Heart right ventricle (tissue), 16 donors: ENCODE measurements around the gene USP5. TPM values are rescaled to one million over a fixed set of nuclear protein-coding genes. Genes with fewer than 3 reads are reported as not detected.
"Not testable (repeated sequence)": the region's sequence is repeated elsewhere in the genome, so short reads cannot be mapped to it uniquely, and the experiment has no call there.

Source experiments
- ATAC-seq, 8 donors: fragments of 200-7000 bp; cut with Tn5 transposase; one replicate each; pipeline ENCODE4 v1.9.1; 2020; ENCODE audit warnings: mild to moderate bottlenecking in 8 of 8, moderate library complexity in 8 of 8, moderate number of reproducible peaks in 1 of 8
- DNase-seq, 2 donors: peaks; one replicate each; pipeline ENCODE4 v3.0.0-alpha.2; 2020
- H3K27ac ChIP-seq, 10 donors: fragments of 200-600 bp; sonication (generic) in 2 of 10; one replicate each; pipeline versions ENCODE4 v1.5.0 to v1.8.0; 2020 to 2022; ENCODE audit warnings: mild to moderate bottlenecking in 3 of 10
- H3K27me3 ChIP-seq, 7 donors: fragments of 200-600 bp; one replicate each; pipeline ENCODE4 v1.8.0; 2021 to 2022; ENCODE audit warnings: mild to moderate bottlenecking in 2 of 7
- H3K36me3 ChIP-seq, 9 donors: fragments of 200-600 bp; sonication (generic) in 1 of 9; one replicate each; pipeline versions ENCODE4 v1.5.0 to v1.8.0; 2020 to 2022; ENCODE audit warnings: mild to moderate bottlenecking in 2 of 9
- H3K4me1 ChIP-seq, 9 donors: fragments of 200-600 bp; sonication (generic) in 1 of 9; one replicate each; pipeline versions ENCODE4 v1.5.0 to v1.8.0; 2020 to 2022; ENCODE audit warnings: mild to moderate bottlenecking in 4 of 9
- H3K4me3 ChIP-seq, 10 donors: fragments of 200-600 bp; sonication (generic) in 2 of 10; one replicate each; pipeline versions ENCODE4 v1.5.0 to v1.8.0; 2020 to 2022; ENCODE audit warnings: mild to moderate bottlenecking in 7 of 10, moderate library complexity in 2 of 10
- H3K9me3 ChIP-seq, 11 donors: fragments of 200-600 bp in 10 of 11; sonication (generic) in 2 of 11; one replicate each; pipeline versions ENCODE4 v1.5.0 to v1.8.0; 2013 to 2022; ENCODE audit warnings: mild to moderate bottlenecking in 2 of 11, control low read depth in 1 of 11, moderate library complexity in 1 of 11
- WGBS, 2 donors: extraction: QIAGEN DNeasy Blood & Tissue Kit; methylation state at CpG; one replicate each; pipeline ENCODE4 v1.1.7; 2013; ENCODE audit warnings: inconsistent platforms in 1 of 2; 5-methylcytosine and 5-hydroxymethylcytosine counted together
- intact Hi-C, 10 donors: fragments of 100-400 bp; cut with DNase I; formaldehyde crosslinking; loops; one replicate each; pipeline versions ENCODE4 v1.11.1 to v1.14.2; 2022
- polyA plus RNA-seq, 2 donors: library from polyadenylated mRNA; stranded (reverse); fragments of 200-250 nt; gene quantifications; one replicate each; pipeline ENCODE4 v1.2.3, GENCODE V29; 2013
- total RNA-seq, 10 donors: library from RNA; stranded (reverse); fragmentation: NEBNext Ultra II Directional in 3 of 10; extraction: Animal tissue kit (Norgen Biotek cat#: 25700) in 3 of 10; gene quantifications; one replicate each; pipeline versions ENCODE4 v1.2.1 to v1.2.4, GENCODE V29; 2021 to 2023
- TF ChIP-seq, protein P1 (sequence below), 9 donors: fragments of 200-600 bp; sonication (generic) in 2 of 9; IDR thresholded peaks; one replicate each; pipeline versions ENCODE4 v1.5.0 to v1.8.0; 2021 to 2022; ENCODE audit warnings: antibody characterized with exemption in 9 of 9, mild to moderate bottlenecking in 5 of 9, moderate library complexity in 1 of 9
- donor health status: Arrhythmogenic right ventricular cardiomyopathy.
- donor health status: ischemic (EF 13 %, LVEDD 7.1; RV severe dilation, severe dysfunction).
- donor health status: healthy with polysubstance abuse.
- donor health status: DM: no; HTN: yes; CAD: no.
- donor health status: DM: no; HTN: no; CAD: no.
- donor health status: ischemic (EF 25% LVEDD 6.9; RV normal size, moderate dysfunction).
- donor health status: ischemic (EF 25% LVEDD 5.7; RV mildly dilated, moderate dysfunction).
- donor health status: healthy.
- donor health status: DM: yes; HTN: yes; CAD: no.
- donor health status: Ischemic cardiomyopathy.
- donor health status: ischemic (EF 35%, LVEDD 5.7; RV mildly dilated, moderate dysfunction).
- donor health status: nonischemic (EF 11% LVEDD 7.7; RV severe dilation, severe dysfunction).
- donor health status: DM: yes; HTN: yes; CAD: no.
- donor health status: PGD.
- donor health status: ischemic (EF 29% LVEDD 5.4; RV normal size, mild dysfunction).
- donor health status: nonischemic (EF 23%, LVEDD 6.1; RV moderate dilation, normal function).

Gene USP5
- total and polyA plus RNA-seq, 12 donors, result 17.6 to 95.5 (median 73.0) TPM

DNA sequence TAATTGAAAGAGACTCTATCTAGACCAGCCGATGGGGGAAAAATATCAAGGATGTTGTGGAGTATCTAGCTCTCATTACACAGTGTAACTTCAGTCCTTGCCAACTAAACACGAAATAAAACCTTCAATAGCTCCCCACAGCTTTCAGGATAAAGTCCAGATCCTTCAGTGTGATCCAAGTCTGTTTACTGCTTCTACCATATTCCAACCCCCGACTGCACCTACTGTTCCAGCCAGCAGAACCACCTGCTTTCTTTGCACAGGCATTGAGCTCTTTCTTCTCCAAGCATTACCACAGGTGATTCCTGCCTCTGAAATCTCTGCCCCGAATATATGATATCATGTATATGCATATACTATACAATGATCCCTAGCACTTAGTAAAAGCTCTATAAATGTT is 50.5 kb downstream of the USP5 start:
- TF ChIP-seq, protein P1, sequence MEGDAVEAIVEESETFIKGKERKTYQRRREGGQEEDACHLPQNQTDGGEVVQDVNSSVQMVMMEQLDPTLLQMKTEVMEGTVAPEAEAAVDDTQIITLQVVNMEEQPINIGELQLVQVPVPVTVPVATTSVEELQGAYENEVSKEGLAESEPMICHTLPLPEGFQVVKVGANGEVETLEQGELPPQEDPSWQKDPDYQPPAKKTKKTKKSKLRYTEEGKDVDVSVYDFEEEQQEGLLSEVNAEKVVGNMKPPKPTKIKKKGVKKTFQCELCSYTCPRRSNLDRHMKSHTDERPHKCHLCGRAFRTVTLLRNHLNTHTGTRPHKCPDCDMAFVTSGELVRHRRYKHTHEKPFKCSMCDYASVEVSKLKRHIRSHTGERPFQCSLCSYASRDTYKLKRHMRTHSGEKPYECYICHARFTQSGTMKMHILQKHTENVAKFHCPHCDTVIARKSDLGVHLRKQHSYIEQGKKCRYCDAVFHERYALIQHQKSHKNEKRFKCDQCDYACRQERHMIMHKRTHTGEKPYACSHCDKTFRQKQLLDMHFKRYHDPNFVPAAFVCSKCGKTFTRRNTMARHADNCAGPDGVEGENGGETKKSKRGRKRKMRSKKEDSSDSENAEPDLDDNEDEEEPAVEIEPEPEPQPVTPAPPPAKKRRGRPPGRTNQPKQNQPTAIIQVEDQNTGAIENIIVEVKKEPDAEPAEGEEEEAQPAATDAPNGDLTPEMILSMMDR (IDR thresholded peaks at IDR 0.05), result no peak
- peaks cover 0 to 12% (median 0%) of the 10 kb centered on the region in 9 donors for H3K36me3 ChIP-seq
- no peaks in the 10 kb centered on the region for H3K27me3 ChIP-seq
- H3K27ac ChIP-seq, result no peak overlapping the region
- H3K4me3 ChIP-seq, result no peak overlapping the region
- no peaks in the 10 kb centered on the region for H3K9me3 ChIP-seq
- 88 to 92% methylated on average over 4 of the region's 4 CpGs for WGBS, 2 donors
- DNase-seq (no peak), ATAC-seq (no peak)
- intact Hi-C loops, result no loop called here
- peaks cover 0 to 28% (median 11%) of the 10 kb centered on the region in 9 donors for H3K4me1 ChIP-seq

GRCh38 chr12:6903722-6904121 is 51.8 kb downstream of the USP5 start:
- H3K27ac ChIP-seq, result peak overlapping the region in 1 of 10 donors; percentile 90
- TF ChIP-seq, protein P1 (IDR thresholded peaks at IDR 0.05), result no peak
- H3K27me3 ChIP-seq, result no peaks in the 10 kb centered on the region
- H3K36me3 ChIP-seq, result peaks cover 0 to 21% (median 0%) of the 10 kb centered on the region in 9 donors
- H3K4me1 ChIP-seq, result peaks cover 0 to 28% (median 11%) of the 10 kb centered on the region in 9 donors
- DNase-seq (no peak), ATAC-seq (no peak)
- no peak overlapping the region for H3K4me3 ChIP-seq
- H3K9me3 ChIP-seq, result no peaks in the 10 kb centered on the region
- WGBS, 2 donors, result 84 to 88% methylated on average over 1 of the region's 1 CpG
- intact Hi-C loops, result no loop called here

DNA sequence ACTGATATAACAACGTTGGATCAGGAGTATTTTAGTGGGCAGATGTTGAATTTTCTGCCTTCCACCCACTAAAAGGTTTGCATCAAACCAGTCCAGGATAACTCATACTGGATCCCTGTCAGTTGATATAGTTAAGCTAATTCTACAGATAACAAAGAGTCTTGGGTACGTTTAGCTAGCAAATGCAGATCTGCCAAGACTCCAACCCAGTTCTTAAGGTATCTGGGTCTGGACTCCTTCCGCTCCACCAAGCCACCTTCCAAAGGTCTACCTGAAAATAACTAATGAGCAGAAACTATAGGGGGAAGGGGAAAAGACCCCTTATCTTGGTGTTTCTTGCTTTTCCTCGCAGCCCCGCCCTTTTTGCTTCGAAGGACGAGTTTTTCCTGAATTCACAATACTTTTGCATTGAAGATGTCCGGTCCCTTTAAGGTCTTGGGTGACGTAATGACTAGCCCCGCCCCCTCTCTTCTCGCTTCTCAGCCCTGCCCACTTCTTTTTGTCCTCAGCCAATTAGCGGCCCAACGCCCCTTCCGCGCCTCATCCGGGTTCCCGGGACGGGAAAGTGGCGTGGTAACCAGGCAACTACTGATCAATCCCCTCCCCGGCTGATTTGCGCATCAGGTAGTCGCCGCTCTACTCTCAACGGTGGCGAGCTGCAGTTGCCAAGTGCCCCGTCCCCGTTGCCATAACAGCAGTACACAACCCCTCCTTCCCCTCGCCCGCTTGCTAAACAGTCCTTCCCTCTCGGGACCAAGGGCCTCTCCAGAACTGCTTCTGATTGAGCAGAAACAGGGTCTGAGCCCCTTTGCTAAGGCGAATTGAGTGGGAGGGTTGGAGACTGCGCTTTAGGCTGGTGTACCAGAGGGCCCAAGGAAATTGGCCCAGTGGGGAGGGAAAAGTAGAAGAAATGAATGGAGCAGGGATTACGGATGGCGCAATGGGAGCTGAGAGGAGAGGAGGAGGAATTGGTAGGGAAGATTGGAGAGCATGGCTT is 52.6 kb downstream of the USP5 start, which contains the start of gene LRRC23:
Gene LRRC23 (plus strand): TSS at position 543 of the 997 bp plus-strand sequence. CDS start 812 bp downstream, outside the sequence.
- H3K4me3 ChIP-seq, result peak within 1 kb of the TSS; percentile 52 to 89 (median 76)
- whole genome bisulfite sequencing, 2 donors, result 4 to 5% methylated on average over 34 of the region's 34 CpGs
- TF ChIP-seq, protein P1 (IDR thresholded peaks at IDR 0.05), result no peak
- no peaks in the 10 kb centered on the region for H3K9me3 ChIP-seq
- no peaks in the 10 kb centered on the region for H3K27me3 ChIP-seq
- H3K36me3 ChIP-seq, result peaks cover 0 to 21% (median 0%) of the 10 kb centered on the region in 9 donors
- H3K4me1 ChIP-seq, result peaks cover 0 to 22% (median 11%) of the 10 kb centered on the region in 9 donors
- DNase-seq, result peak; percentile 93 to 98
- peak; percentile 94 to 99 (median 98) for ATAC-seq
- intact Hi-C loops, result no loop called here
- H3K27ac ChIP-seq, result peak within 1 kb of the TSS; percentile 30 to 90 (median 81)

DNA sequence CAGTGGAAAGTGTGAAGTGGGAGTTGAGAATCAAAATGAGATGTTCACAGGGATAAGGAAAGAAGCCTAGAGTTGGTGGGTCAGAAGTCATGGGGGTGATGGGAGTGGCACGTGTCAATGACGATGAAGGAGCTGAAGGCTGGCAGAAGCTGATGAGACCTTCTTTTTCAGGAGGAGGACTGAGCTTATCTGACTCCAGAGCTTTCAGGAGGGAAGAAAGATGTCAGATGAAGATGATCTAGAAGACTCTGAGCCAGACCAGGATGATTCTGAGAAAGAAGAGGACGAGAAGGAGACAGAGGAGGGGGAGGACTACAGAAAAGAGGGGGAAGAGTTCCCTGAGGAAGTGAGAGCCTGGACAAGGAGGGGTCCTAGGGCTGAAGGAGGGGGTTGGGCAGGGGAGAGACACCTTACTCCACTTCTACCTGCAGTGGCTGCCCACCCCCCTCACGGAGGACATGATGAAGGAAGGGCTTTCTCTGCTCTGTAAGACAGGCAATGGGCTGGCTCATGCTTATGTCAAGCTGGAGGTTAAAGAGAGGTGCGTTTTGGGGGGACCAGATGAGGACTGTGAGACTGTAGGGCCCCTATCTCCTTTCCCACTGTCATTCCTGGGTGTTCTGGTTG is 53.6 kb downstream of the USP5 start:
- TF ChIP-seq, protein P1 (IDR thresholded peaks at IDR 0.05), result no peak
- H3K9me3 ChIP-seq, result no peaks in the 10 kb centered on the region
- H3K27me3 ChIP-seq, result no peaks in the 10 kb centered on the region
- peaks cover 0 to 21% (median 0%) of the 10 kb centered on the region in 9 donors for H3K36me3 ChIP-seq
- ATAC-seq (peak in 1 of 8 donors; percentile 11), DNase-seq (no peak)
- intact Hi-C loops, result no loop called here
- 55 to 67% methylated on average over 5 of the region's 5 CpGs for WGBS, 2 donors
- peaks cover 0 to 16% (median 11%) of the 10 kb centered on the region in 9 donors for H3K4me1 ChIP-seq
- peak overlapping the region in 7 of 10 donors; percentile 66 to 89 (median 78) for H3K4me3 ChIP-seq
- peak overlapping the region in 6 of 10 donors; percentile 69 to 90 (median 88) for H3K27ac ChIP-seq

- DNase-seq, ATAC-seq, H3K27ac ChIP-seq, H3K4me3 ChIP-seq, H3K9me3 ChIP-seq, intact Hi-C loops: not testable (repeated sequence)
- peaks cover 0 to 21% (median 0%) of the 10 kb centered on the region in 9 donors for H3K36me3 ChIP-seq
- H3K27me3 ChIP-seq, result peaks cover 0 to 12% (median 0%) of the 10 kb centered on the region in 7 donors
- 96% methylated on average over 11 of the region's 11 CpGs for WGBS, 2 donors
- peaks cover 0 to 16% (median 11%) of the 10 kb centered on the region in 9 donors for H3K4me1 ChIP-seq
Measured at GRCh38 chr12:6908141-6908540, 56.2 kb downstream of the USP5 start.
